GM13976 (cell line): ENCODE data around the gene UBR3.

Source experiments
- DNase-seq: peaks from one replicate; pipeline ENCODE4 v3.0.0; 2012; ENCODE audit warnings: low spot score
- CTCF ChIP-seq: IDR thresholded peaks from 2 replicates; pipeline ENCODE4 v1.5.1; 2012; ENCODE audit warnings: borderline replicate concordance, mild to moderate bottlenecking; ENCODE audit not compliant: insufficient read depth; ENCODE audit errors: extremely low read depth, missing control alignments, control extremely low read depth
- in situ Hi-C: fragments of 300-500 bp; cut with MboI; formaldehyde crosslinking; loops from one replicate; pipeline ENCODE4 v1.12.0; 2022; ENCODE audit warnings: low sequenced_read_pairs, mixed read lengths, inconsistent platforms; ENCODE audit not compliant: unreplicated experiment

The UBR3 gene

DNA sequence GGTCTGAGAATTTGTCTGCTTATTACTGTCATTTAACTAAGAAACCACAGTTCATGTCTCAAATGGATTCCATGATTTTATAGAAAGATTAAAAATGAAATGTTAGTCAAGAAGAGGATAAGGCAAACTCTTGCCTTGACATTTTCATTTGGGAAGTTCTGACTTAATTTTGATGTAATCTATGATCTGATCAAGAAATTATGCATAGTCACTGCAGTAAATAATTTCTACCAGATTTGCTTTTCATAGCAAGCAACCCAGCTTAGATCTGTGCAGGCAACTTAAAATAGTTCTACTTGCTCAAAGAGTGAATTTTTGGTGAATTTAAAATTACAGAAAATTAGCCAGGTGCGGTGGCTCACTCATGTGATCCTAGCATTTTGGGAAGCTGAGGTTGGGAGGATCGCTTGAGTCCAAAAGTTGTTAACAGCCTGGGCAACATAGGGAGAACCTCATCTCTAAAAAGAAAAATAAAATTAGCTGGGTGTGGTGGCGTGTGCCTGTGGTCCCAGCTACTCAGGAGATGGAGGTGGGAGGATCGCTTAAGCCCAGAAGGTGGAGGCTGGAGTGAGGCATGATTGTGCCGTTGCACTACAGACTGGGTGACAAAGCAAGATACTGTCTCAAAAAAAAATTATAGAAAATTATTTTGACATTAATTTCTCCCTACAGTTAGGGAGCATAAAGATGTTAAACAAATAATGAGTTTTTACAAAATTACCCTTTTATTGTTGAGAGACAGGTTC lies 192.0 kb downstream of the UBR3 start:
- no peak for DNase-seq
- TF ChIP-seq CTCF: no peak
- in situ Hi-C loops: no loop called here

DNA sequence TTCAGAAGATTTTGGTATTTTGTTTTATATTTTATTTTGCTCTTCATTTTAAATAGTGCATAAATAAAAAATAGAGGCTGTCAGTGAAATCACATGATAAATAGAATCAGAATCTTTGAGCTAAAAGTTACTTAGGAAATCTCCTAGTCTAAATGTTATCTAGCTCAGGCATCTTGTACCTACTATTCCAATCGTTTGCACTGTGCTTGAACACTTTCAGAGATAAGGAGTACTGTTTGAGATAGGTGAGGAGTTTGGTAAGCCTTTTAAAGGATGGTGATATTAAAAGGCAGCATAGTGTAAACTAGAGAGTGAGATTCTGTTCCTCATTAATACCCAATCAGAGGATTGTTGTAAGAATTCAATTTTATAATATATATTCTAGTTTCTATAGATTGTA lies 193.5 kb downstream of the UBR3 start:
- no peak for TF ChIP-seq CTCF

DNA sequence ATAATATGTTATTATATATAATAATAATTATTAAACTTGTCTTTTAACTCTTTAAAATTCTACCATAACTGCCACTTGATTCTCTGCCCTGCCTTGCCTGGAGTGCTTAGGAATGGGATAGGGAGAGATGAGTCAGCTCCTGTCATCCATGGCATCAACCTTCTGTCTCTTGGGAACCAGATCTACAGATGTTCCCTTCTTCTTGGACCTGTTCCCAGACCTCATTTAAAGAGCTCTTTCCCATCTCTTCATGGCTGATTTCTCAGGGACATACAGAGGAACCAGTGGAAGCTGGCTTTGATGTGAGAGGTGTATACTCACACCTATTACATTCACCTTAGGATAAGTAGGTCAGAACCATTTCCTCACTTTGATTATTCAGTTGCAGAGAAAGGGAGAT lies 195.4 kb downstream of the UBR3 start:
- no peak for TF ChIP-seq CTCF
- no peak for DNase-seq
- in situ Hi-C loops: no loop called here

More for the DNA sequence above, 193.5 kb downstream of the UBR3 start:
- in situ Hi-C loops: no loop called here
- DNase-seq: no peak

DNA sequence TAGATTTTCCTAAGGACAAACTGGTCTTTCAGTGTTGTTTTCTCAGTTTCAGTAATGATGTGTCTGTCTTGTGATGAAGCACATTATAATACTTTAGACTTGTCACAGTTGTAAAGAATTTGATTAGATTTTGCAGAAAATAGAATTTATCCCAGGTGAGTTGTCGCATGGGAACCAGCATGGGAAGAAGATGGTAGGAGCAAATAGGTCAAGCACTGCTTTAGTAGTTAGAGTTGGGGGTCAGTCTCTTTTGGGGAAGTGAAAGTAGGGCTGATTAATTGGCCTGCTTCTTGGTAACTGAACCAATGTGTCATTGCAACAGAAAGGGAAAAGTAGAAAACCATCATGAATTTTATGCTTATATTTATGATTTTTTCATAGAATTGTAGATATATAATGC lies 197.5 kb downstream of the UBR3 start:
- no peak for DNase-seq
- TF ChIP-seq CTCF: no peak
- in situ Hi-C loops: no loop called here

- TF ChIP-seq CTCF: no peak
- DNase-seq: no peak
- in situ Hi-C loops: no loop called here
These were observed 198.0 kb downstream of the UBR3 start for GRCh38 chr2:170025223-170025622.

- DNase-seq: no peak
- TF ChIP-seq CTCF: no peak
- in situ Hi-C loops: no loop called here
These were observed 199.1 kb downstream of the UBR3 start for GRCh38 chr2:170026361-170026760.

- TF ChIP-seq CTCF: no peak
- in situ Hi-C loops: no loop called here
These were observed 202.3 kb downstream of the UBR3 start for GRCh38 chr2:170029551-170029950.

More at GRCh38 chr2:170029551-170029950, 202.3 kb downstream of the UBR3 start:
- DNase-seq: no peak
